ENCODE results near the gene FAAP100.

Gene FAAP100

DNA sequence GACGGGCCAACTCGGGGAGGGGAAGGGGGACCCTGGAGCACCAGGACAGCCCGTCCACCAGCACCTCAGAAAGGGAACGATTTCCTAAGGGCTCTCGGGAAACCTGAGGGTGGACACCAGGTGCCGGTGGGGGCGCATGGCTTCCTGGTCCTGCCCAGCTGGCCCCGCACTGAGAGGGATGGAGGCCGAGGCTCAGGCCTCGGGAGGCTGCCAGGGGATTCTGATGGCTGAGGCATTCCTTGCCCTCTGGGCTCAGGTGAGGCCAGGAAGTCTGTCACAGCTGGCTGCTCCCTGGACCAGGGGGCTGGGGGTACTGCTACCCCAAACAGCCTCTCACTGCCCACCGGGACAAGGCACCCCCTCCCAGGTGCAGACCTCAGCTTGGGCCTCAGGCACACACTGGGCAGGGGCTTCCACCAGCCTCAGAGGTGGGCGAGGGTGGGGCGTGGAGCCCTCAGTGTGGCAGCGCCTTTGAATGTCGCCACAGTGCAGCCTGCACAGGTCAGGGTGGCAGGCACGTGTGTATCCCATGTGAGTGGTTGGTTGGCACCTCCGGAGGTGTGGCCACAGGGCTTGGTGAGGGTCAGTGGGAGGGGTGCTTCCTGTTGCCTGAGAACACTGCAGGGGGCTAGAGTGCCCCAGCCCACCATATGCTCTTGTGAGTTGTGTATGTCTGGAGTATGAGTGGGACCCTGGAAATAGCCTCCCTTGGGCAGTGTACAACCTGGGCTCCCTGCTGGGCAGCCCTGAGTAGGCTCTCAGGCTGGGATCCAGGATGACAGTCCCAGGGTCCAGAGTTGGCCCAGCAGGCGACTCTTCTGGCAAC, 27.9 kb downstream of the FAAP100 start:
- no peak for DNase-seq (ENCODE audit: low read depth)

DNA sequence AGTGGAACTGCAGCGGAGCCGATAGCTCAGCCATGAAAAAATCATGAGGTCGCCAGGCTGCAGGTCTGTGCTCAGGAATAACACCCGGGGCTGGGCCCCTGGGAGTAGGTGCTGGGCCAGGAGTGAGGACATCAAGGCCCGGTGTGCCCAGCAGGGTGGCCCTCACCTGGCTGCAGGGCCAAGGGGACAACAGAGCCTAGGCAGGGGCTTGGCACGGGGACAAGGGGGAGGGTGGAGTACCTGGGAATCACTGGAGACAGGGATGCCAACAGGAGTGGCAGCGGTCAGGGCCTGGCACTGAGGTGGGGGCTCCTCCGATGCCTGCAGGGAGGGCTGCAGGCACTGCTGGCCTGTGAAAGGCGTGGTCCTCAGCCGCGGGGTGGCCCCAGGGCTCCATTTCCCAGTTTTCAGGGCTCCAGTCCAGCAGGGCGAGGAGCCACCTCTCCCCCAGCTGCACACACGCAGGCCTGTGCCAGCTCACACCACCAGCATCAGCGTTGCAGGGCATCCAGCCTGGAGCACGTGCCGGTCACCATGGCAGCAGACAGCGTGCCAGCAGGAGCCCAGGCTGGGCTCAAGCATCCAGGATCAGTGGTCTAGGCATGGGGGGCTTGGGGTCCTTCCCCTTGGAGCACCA, 28.6 kb downstream of the FAAP100 start:
- no peak for DNase-seq (ENCODE audit: low read depth)

GRCh38 chr17:81522491-81523401, 29.4 kb downstream of the FAAP100 start:
- no peak for DNase-seq (ENCODE audit: low read depth)

- DNase-seq (ENCODE audit: low read depth), result no peak
Measured at GRCh38 chr17:81520021-81520901, 31.9 kb downstream of the FAAP100 start.

GRCh38 chr17:81519284-81520020, 32.7 kb downstream of the FAAP100 start:
- peak; percentile 51 for DNase-seq (ENCODE audit: low read depth)

DNA sequence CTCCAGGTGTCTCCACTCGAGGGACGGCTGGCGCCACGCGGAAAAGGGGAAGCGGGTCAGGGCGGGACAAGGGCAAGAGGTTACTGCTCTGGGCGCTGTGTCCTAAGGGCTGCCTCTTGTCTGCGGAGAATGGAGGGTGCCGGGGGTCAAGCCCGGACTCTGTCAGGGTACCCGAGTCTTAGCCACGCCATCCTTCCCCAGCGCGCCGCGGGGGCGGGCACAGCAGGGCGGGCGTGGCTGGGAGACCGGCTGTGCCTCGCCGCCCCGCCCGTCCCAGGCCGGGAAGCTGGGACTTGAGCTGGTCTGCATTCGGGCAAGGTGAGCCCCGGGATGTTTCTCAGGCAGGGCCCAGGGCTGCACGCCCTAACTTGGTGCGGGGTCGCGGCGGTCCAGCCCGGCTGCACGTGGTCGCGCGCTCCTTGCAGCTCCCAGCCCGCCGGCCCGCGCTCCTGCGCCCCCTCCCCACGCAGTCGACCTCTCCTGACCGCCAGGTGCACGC, 33.3 kb downstream of the FAAP100 start:
- DNase-seq (ENCODE audit: low read depth), result no peak

- no peak for DNase-seq (ENCODE audit: low read depth)
Measured at GRCh38 chr17:81518113-81518784, 33.9 kb downstream of the FAAP100 start.

DNA sequence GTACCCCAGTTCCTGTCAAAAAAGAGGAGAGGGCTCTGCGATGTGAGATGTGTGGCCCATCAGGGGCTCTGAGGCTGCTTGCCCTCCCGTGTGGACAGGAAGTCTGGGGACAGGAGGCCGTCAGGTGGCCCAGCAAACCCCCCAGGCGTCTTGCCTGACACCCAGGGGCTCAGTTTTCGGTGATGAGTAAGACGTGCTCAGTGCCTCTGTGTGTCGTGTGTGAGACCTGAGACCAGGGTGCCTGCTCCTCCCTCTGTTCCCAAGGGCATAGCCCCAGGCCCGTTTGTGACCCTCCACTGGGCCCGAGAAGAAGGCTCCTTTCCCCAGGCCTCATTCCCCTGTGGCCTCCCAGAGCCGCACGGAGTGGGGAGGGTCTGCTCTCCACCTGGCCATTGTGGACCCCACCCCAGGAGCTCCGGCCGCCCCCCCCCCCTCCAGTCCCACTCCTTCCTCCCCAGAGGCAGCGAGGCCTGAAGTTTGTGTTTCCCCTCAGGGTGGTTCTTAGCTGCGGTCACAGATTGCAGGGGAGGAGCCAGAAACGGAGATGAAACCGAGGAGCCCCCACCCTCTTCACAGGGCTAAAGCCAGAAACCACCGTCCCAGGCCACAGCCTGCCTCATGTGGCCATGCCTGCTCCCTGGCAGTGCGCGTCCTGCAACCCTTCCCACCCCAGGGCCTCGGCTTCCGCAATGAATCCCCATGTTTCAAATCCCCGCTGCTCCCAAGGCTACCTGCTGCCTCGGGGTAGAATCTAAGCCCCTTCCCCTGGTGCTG, 34.6 kb downstream of the FAAP100 start:
- DNase-seq (ENCODE audit: low read depth), result no peak

DNA sequence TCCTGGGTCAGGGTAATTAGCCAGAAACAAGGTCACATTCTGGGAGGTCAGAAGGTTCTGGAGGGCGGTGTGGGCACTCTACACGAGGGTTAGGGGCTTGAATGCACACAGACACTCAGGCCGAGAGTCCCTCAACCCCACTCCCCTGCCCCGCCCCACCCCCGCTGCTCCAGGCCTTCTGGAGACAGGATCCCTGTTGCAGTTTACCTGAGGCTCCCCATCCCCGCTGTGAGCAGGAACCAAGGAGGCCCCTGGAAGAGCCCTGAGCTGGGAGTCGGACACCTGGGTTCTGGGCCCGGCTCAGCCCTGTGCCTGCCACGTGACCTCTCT, 35.2 kb downstream of the FAAP100 start:
- DNase-seq (ENCODE audit: low read depth), result no peak

DNA sequence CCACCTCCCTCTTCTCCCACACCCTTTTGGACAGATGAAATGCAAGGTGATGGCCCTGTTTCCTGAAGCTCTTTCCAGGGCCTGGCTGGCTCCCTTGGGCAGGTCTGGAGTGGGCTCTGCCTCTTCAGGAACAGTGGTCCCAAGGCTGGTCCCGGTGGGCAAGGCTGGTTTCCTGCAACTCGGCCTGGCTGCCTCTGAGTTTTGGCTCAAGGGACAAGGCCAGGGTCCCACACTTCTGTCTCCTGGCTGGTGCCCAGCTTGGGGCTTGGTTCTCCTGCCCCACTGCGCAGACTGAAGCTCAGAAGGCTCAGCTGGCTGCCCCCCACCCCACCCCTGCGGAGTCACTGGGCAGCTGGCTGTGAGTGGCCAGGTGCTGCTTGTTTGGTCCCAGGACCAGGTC, 35.7 kb downstream of the FAAP100 start:
- DNase-seq (ENCODE audit: low read depth), result no peak

DNA sequence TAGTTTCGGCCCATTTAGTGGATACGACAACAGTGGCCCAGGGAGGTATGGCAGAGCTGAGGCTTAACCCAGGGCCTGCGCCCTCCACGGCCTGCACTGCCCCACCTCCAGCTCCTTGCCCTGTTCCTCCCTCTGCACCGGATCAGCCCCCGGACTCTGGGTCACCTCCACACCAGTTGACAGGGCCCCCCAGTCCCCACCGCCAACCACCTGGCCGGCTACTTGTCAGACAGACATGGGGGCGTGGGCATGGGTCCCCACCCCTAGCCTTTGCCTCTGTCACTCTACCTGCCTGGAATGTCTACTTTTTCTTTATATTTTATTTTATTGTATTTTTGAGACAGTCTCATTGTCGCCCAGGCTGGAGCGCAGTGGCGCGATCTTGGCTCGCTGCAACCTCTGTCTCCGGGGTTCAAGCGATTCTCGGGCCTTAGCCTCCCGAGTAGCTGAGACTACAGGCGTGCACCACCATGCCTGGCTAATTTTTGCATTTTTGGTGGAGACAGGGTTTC, 36.6 kb downstream of the FAAP100 start:
- no peak for DNase-seq (ENCODE audit: low read depth)

- DNase-seq (ENCODE audit: low read depth), result peak; percentile 62
Measured at GRCh38 chr17:81514739-81515529, 37.2 kb downstream of the FAAP100 start.

- no peak for DNase-seq (ENCODE audit: low read depth)
Measured at GRCh38 chr17:81514489-81514738, 37.7 kb downstream of the FAAP100 start.

- no peak for DNase-seq (ENCODE audit: low read depth)
Measured at GRCh38 chr17:81513753-81514488, 38.2 kb downstream of the FAAP100 start.

GRCh38 chr17:81513372-81513752, 38.8 kb downstream of the FAAP100 start:
- DNase-seq (ENCODE audit: low read depth), result no peak

DNA sequence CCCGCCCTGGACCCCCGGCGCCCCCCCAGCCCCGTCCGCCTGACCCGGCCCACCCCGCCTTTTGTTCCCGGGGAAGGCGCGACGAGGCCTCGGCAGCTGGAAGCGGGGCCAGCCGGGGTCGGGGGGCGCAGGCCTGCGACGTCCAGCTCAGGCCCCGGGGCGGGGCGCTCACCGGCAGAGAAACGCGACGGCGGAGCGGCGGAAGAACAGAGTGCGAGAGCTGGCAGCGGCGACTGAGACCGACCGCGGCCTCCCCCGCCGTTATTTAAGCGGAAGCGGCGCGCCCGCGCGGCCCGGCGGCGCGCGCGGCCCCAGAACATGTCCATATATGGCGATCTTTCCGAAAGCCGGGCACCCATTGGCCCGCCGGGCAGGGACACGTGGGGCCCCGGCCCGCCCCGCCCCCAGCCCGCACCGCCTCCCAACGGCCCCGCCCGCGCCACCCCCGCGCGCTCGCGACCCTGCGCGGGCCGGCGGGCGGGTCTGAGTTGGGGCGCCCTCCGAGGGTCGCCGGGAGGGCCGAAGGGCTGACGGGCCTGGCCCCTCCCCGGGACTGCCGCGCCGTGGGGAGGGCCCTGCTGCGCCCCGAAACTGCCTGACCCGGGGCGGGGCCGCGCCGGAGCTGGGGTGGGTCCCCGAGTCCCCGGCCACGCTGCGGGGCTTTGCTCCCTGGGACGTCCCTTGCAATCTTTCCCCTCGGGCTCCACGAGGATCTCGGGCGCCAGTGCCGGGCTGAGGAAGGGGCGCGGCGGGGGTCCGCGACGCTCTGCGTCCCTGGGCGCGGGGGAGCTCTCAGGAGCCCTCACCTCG, 39.4 kb downstream of the FAAP100 start, which contains the start of gene ACTG1:
Gene ACTG1 (minus strand): TSS at position 238 of the 810 bp plus-strand sequence. CDS start 445 bp downstream, outside the sequence.
- peak; percentile 83 for DNase-seq (ENCODE audit: low read depth)

All from stimulated activated CD8-positive, alpha-beta memory T cell treated with anti-CD3 and anti-CD28 coated beads, Interleukin-4, amount 100 ng/mL, for 24 hours (primary cell).